Glomerular visceral epithelial cell (primary cell): ENCODE results near the gene PARP2.
"Not testable (repeated sequence)": the region's sequence is repeated elsewhere in the genome, so short reads cannot be mapped to it uniquely, and the experiment has no call there.

Experiments used
- DNase-seq: peaks from one replicate; pipeline ENCODE4 v3.0.0-alpha.2; 2016; ENCODE audit errors: extremely low spot score

PARP2 gene

DNA sequence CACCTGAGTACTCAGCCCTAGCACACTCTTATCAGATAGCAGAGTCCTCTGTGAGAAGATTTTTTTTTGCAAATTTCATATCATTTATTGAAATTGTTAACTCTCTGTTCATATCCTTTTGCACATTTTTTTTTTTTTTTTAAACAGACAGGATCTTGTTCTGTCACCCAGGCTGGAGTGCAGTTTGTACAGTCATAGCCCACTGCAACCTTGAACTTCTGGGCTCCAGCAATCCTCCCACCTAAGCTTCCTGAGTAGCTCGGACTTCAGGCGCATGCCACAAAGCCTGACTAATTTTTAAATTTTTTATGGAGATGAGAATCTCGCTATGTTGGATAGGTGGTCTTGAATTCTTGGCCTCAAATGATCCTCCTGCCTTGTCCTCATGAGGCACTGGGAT lies 4.3 kb downstream of the PARP2 start:
- DNase-seq, result no peak

DNA sequence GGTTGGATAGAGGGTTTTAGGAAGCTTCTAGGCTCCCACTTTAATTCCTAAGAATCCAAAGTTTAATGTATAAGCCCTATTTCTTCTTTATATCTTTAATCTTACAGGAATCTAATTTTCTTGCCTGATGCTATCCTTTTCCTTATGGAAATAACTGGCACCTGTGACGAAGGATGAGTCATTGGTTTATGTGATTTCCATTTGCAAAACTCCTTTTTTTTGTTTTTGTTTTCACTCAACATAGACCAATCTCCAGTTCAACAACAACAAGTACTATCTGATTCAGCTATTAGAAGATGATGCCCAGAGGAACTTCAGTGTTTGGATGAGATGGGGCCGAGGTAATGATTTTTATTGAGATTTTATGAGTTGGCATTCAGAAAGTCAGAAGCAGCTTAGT lies 6.8 kb downstream of the PARP2 start:
- no peak for DNase-seq

DNA sequence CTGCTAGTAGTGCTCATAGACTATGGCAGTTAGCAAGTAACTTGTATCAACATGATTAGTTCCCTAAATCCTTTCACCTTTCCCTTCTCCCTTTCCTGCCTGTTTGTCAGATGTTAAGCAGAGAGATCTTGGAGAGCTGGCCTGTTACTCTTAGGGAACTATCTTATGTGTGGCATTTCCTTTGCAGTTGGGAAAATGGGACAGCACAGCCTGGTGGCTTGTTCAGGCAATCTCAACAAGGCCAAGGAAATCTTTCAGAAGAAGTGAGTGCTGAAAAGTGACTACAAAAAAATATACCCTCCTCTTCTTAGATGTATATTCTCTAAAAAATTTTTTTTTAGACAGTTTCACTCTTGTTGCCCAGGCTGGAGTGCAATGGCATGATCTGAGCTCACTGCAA lies 7.4 kb downstream of the PARP2 start:
- DNase-seq, result no peak

- DNase-seq, result peak; percentile 29
These were observed 13.0 kb downstream of the PARP2 start for GRCh38 chr14:20356422-20356821.

DNA sequence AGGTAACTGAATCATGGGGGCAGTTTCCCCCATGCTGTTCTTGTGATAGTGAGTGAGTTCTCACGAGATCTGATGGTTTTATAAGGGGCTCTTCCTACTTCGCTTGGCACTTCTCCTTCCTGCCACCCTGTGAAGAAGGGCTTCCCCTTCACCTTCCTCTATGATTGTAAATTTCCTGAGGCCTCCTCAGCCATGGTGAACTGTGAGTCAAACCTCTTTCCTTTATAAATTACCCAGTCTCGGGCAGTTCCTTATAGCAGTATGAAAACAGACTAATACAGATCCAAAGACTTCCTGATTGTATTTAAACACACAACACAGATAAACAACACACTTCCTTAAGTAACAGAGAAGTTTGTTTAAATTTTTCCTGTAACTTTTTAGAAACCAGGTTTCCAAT lies 15.0 kb downstream of the PARP2 start:
- DNase-seq, result not testable (repeated sequence)

DNA sequence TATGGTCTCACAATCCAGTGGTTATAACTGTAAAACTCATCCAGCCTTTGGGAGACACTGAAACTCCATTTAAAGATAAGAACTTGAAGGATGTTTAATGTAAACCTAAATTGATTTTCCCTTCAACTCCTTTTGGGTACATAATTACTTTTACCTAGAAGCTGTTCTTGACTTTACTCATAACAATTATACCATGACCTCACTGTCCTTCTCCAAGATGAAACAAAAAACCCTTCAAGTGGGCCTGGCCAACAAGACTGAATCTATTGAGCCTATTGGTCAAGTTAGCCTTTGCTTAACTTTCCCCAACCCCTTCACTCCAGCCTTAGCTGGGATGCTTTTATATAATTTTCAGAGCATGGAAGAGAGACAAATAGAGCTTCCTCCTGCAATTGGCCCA lies 22.5 kb downstream of the PARP2 start:
- DNase-seq, result no peak

GRCh38 chr14:20372796-20373195 lies 29.4 kb downstream of the PARP2 start:
- DNase-seq, result no peak

DNA sequence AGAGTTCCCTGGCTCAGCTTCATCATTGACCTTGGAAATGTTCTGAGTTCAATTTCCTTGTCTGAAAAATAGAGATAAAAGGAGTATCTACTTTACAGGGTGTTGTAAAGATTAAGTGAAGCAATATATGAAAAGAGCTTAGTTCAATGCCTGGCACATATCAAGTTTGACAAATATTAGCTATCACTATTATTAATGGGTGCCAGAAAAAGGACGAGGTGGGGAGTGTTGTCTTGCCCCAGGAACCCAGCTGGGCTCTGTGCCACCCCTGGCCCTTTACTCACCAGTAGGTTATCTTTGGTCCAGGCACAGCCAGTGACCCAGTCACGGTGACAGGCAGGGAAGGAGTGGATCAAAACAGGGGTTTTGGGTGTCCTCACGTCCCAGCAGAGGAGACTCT lies 32.0 kb downstream of the PARP2 start:
- DNase-seq, result no peak

DNA sequence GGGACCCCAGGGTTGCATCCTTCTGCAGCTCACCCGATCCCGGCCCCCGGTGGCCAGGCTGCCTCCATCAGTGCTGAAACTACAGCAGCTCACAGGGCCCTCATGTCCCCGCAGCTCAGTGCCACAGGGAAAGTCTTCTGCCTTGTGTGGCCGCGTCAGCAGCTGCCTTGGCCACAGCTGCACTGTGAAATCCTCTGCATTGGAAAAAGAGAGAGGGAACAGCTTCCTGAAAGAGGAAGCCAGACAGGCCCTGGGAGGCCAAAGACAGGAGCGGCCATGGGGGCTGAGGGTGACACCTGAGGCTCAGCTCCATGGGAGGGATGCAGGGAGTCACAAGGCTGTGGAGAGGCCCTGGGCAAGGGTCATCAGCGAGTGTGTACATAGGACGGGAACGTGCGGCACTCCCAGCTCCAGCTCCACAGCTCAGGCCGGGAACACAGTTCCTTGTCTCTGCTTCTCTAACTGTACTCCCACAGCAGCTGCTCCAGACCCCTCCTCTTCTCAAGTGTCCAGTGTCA lies 32.7 kb downstream of the PARP2 start:
- DNase-seq, result no peak

- no peak for DNase-seq
These were observed 33.7 kb downstream of the PARP2 start for GRCh38 chr14:20377171-20377570.

DNA sequence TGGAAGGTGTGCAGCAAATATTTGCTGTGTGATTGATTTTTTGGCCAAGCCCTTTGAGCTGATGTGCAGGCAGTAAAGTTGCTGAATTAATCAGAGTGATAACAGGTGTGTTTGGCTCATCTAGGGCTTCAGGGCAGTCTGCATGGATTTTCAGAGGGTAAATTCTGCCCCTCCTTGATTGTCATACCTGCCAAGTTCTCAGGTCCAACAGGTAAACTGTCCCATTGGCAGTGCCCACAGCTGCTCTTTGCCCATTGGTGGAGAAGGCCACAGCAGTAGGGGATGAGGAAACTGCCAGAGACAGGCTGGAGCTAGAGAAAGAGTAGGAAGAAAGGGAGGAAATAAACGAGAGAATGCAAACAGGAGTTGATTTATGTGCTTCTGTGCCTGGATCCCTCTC lies 36.3 kb downstream of the PARP2 start:
- DNase-seq, result no peak

GRCh38 chr14:20380681-20381080 lies 37.2 kb downstream of the PARP2 start:
- DNase-seq, result no peak

GRCh38 chr14:20381341-20381740 lies 37.9 kb downstream of the PARP2 start:
- DNase-seq, result no peak

- no peak for DNase-seq
These were observed 39.1 kb downstream of the PARP2 start for GRCh38 chr14:20382526-20382925.

- DNase-seq, result no peak
These were observed 39.6 kb downstream of the PARP2 start for GRCh38 chr14:20383032-20383431.

GRCh38 chr14:20383636-20384035 lies 40.2 kb downstream of the PARP2 start:
- DNase-seq, result no peak

DNA sequence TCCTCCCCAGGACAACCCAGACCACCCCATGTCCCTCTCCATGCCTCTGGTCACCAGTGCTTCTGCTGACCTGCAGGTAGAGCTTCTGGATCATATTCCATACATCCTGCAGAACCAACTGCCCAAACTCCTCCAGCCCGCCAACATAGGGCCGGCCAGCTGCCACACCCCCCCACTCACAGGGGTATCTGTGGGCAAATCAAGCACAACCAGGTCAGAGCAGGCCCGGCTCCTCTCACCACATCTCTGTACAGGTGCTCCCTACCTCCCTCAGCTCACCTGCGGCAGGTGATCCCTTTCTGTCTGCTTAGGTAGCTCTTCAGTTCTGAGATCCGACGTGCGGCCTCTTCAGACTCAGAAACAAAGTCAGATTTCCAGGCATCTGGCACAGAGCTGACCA lies 40.9 kb downstream of the PARP2 start:
- DNase-seq, result no peak

GRCh38 chr14:20384886-20385285 lies 41.5 kb downstream of the PARP2 start:
- no peak for DNase-seq

GRCh38 chr14:20386276-20386855 lies 42.9 kb downstream of the PARP2 start:
- no peak for DNase-seq

- no peak for DNase-seq
These were observed 44.1 kb downstream of the PARP2 start for GRCh38 chr14:20387576-20387975.

GRCh38 chr14:20388159-20388558 lies 44.7 kb downstream of the PARP2 start:
- DNase-seq, result no peak

GRCh38 chr14:20391505-20391904 lies 48.1 kb downstream of the PARP2 start:
- no peak for DNase-seq

- no peak for DNase-seq
These were observed 54.1 kb downstream of the PARP2 start for GRCh38 chr14:20397511-20397910.

GRCh38 chr14:20400589-20400964 lies 57.1 kb downstream of the PARP2 start:
- no peak for DNase-seq
